GM19455 (cell line): ENCODE measurements around the gene PLSCR3.

Experiments
- ATAC-seq: cut with Tn5 transposase; IDR thresholded peaks from one replicate; pipeline ENCODE4 v1.9.1; 2021; ENCODE audit not compliant: unreplicated experiment

The PLSCR3 gene

DNA sequence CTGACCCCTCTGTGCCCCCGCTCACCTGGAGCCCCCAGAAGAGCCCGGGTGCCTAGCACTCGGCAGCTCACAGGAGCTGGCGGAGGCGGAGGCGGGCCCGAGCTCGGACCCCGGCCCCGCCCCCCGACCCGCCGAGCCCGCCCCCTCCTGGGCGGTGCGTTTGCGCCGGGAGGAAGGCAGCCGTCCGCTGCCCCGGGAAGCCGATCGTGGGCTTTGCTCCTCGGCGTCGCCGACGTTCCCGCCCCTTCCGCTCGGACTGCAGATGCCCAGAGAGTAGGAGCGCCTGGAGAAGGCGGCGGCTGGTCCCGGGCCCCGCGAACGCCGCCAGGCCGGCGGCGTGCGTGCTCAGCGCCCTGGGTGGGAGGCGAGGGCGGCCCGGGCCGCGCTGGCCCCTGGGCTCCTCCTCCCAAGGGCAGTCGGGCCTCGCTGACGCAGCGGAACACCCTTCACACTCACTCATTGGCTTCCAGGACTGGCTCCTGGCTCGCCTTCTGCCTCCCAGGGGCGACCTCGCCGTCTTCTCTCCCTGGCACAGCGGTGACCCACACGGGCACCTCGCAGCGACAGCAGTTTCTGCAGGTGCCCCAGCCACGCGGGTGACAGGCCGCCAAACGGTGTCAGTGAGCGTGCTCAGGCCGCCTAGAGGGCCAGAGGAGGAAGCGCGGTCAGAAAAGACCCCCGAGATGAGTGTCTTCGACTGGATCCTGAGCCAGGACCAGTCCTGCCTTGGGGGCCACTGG is at the start of gene PLSCR3:
Gene PLSCR3, minus strand, starts transcription at position 74 of the 740 bp plus-strand sequence. CDS start 415 bp downstream, outside the sequence.
- peak; percentile 74 for ATAC-seq

GRCh38 chr17:7443499-7444485 is 49.5 kb upstream of the PLSCR3 start:
- ATAC-seq: no peak

GRCh38 chr17:7442142-7442541 is 47.8 kb upstream of the PLSCR3 start:
- ATAC-seq: no peak

- no peak for ATAC-seq
These were observed 46.9 kb upstream of the PLSCR3 start for GRCh38 chr17:7441266-7441665.

- no peak for ATAC-seq
These were observed 46.5 kb upstream of the PLSCR3 start for GRCh38 chr17:7440834-7441195.

- ATAC-seq: no peak
These were observed 45.9 kb upstream of the PLSCR3 start for GRCh38 chr17:7440113-7440833.

- no peak for ATAC-seq
These were observed 45.3 kb upstream of the PLSCR3 start, which contains the start of gene FGF11 for GRCh38 chr17:7439462-7440112. Gene FGF11 (plus strand): TSS chr17:7439512. CDS start chr17:7439621, 109 bp downstream.

DNA sequence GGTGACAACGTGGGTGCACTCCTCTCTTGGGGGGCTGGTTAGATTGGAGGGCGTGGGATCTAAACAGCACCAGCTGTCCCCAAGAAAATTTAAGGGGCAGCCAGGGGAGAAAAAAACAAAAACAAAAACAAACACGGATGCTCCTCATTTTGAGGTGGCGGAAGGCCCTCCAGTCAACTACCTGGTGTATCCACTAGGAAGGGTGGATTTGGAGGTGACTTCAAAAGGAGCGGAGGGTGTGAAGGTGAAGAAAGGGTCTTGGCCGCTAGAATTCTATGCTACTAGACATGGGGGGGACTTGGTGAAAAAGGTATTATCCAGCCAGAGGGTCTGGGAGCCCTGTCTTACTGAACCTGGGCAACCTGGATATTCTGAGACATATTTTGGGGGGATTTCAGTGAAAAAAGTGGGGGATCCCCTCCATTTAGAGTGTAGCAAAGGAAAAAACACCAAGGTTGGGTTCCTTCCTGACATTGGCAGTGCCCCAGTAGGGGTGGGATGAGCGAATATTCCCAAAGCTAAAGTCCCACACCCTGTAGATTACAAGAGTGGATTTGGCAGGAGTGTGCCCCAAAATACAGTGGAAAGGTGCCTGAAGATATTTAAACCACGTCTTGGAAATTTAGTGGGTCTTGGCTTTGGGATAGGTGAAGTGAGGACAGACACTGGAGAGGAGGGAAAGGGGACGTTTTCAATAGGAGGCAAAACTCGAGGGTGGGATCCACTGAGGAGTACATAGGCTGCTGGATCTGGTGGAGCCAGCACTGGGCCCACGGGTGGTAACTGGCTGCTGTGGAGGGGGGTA is 44.5 kb upstream of the PLSCR3 start:
- ATAC-seq: no peak

- ATAC-seq: no peak
These were observed 43.8 kb upstream of the PLSCR3 start for GRCh38 chr17:7437950-7438614.

DNA sequence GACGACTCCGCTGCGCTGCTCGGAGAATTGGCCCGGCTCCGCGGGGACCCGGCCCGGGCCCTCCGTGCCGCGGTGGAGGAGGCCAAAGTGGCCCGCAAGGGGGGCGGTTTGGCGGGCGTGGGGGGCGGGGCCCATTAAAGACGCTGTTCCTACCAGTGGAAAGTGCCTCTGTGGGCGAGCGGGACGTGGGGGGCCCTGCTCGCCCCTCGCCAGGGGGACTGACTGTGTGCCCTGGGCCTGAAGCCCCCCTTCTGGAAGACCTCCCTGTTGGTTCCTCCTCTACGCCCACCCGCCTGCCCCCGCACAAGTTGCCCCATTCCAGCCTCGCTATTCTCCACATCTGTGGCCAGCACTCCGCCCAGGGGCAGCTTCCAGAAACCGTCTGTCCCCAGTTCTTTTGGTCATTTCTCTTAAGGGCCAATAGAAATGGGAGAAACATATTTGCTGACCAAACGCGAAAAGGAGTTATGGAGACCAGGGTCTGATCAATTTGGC is 43.1 kb upstream of the PLSCR3 start:
- ATAC-seq: peak; percentile 1

DNA sequence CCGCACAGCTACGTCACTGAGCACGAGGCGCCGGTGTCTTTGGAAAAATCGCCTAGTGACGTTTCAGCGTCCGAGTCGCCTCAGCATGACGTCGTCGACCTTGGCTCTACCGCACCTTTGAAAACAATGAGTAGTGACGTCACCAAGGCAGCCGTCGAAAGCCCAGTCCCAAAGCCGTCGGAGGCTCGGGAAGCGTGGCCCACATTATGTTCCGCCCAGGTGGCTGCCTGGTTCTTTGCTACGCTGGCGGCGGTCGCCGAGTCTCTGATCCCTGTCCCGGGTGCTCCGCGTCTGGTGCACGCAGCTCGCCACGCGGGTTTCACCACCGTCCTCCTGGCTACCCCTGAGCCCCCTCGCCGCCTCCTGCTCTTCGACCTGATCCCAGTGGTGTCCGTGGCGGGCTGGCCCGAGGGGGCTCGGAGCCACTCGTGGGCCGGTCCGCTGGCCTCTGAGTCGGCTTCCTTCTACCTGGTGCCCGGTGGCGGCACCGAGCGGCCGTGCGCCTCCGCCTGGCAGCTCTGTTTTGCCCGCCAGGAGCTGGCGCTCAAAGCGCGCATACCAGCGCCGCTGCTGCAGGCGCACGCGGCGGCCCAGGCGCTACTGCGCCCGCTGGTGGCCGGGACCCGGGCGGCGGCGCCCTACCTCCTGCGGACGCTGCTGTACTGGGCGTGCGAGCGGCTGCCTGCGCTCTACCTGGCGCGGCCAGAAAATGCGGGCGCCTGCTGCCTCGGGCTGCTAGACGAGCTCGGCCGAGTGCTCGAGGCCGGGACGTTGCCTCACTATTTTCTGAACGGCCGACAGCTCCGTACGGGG is 42.4 kb upstream of the PLSCR3 start:
- ATAC-seq: peak; percentile 30

DNA sequence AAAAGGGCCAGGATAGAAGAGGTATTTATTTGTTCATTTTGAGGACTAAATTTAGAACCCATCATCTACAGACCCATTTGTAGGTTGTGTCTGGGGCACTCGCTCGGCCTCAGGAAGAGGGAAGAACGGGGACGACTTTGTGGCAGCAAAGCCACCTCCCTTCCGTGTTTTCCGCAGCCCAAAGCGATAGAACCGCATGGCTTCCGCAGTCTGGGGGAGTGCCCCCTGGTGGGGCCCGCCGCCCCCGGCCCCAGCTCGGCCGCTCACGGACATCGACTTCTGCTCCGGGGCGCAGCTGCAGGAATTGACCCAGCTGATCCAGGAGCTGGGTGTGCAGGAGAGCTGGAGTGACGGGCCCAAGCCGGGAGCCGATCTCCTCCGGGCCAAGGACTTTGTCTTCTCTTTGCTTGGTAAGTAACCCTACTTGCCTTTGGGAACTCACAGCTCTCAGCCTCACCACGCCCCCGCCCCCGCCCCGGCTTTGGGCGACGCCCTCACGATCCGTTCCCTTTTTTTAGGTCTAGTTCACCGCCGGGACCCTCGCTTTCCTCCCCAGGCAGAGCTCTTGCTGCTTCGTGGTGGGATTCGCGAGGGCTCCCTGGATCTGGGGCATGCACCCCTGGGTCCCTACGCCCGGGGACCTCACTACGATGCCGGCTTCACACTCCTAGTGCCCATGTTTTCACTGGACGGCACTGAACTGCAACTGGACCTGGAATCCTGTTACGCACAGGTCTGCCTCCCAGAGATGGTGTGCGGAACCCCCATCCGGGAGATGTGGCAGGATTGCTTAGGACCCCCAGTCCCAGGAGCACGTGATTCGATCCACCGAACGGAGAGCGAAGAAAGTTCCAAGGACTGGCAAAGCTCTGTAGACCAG is 41.6 kb upstream of the PLSCR3 start:
- peak; percentile 22 for ATAC-seq

DNA sequence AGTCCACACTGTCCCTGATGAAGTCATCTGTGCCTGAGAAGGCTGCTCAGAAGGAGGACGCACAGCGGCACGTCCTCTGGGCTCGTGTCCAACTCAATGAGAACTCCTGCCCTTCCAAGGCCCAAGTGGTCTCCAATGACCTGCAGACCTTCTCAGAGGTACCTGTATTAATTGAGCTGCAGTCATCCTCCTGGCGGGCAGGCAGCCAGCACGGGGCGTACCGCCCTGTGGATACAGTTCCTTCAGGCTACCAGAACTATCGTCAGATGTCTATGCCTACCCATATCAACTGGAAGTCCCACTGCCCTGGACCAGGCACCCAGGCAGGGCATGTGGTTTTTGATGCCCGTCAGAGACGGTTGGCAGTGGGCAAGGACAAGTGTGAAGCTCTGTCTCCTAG is 38.0 kb upstream of the PLSCR3 start:
- ATAC-seq: no peak

GRCh38 chr17:7431231-7431630 is 36.9 kb upstream of the PLSCR3 start:
- ATAC-seq: no peak

- ATAC-seq: no peak
These were observed 35.4 kb upstream of the PLSCR3 start for GRCh38 chr17:7429722-7430121.

- no peak for ATAC-seq
These were observed 34.2 kb upstream of the PLSCR3 start, which contains the start of gene SPEM3 for GRCh38 chr17:7428557-7428956. Gene SPEM3 (plus strand): TSS chr17:7428857. CDS start chr17:7428903, 46 bp downstream.

DNA sequence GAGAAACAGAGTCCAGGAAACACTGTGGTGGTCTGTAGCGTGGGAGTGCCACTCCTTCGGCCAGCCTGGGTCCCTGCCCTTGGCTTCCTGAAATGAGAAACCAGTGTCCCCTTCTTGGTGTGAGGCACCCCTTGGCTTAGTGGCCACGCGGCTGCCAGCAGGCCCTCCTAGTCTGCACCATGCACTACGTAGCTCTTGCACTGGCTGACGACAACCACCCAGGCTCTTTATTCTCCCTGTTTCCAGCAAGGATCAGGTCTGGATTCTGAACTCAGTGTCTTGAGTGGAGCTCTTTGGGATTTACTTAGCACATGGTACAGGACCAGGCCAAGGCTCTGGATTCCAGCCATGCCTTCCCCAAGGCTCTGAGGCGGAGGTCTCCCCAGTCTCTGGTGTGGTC is 33.2 kb upstream of the PLSCR3 start:
- ATAC-seq: no peak
